Measurements from ENCODE around the gene DDX4. TPM values are rescaled to one million over a fixed set of nuclear protein-coding genes. Genes with fewer than 3 reads are reported as not detected.

DDX4 gene
- total RNA-seq, 3 donors from 2014 or later: not detected

GRCh38 chr5:55855509-55855908 is 117.6 kb downstream of the DDX4 start:
- no peaks in the 10 kb centered on the region for H3K4me1 ChIP-seq (ENCODE audit: low read depth)
- H3K9me3 ChIP-seq: no peaks in the 10 kb centered on the region
- ATAC-seq: no peak
- no peaks in the 10 kb centered on the region for H3K36me3 ChIP-seq (ENCODE audit: low read depth)
- no peak for DNase-seq
- TF ChIP-seq CTCF (IDR thresholded peaks at IDR 0.05): no peak
- intact Hi-C loops (cut with DNase I, micrococcal nuclease): no loop called here
- H3K4me3 ChIP-seq: no peak overlapping the region

- ATAC-seq (peak; percentile 32), DNase-seq (no peak)
- TF ChIP-seq CTCF (IDR thresholded peaks at IDR 0.05): no peak
- Histone ChIP-seq H3K9me3 (no peaks in the 10 kb centered on the region), H3K4me3 (no peak overlapping the region), H3K36me3 (ENCODE audit: low read depth) (no peaks in the 10 kb centered on the region), H3K4me1 (ENCODE audit: low read depth) (no peaks in the 10 kb centered on the region)
- intact Hi-C loops (cut with DNase I, micrococcal nuclease): no loop called here
Observed at GRCh38 chr5:55856516-55857246, 118.8 kb downstream of the DDX4 start.

- Histone ChIP-seq H3K9me3 (no peaks in the 10 kb centered on the region), H3K36me3 (ENCODE audit: low read depth) (no peaks in the 10 kb centered on the region), H3K4me3 (no peak overlapping the region), H3K4me1 (ENCODE audit: low read depth) (no peaks in the 10 kb centered on the region)
- intact Hi-C loops (cut with DNase I, micrococcal nuclease): no loop called here
- DNase-seq: no peak
- TF ChIP-seq CTCF (IDR thresholded peaks at IDR 0.05): no peak
- no peak for ATAC-seq
Observed at GRCh38 chr5:55857247-55857640, 119.4 kb downstream of the DDX4 start.

GRCh38 chr5:55858104-55858503 is 120.2 kb downstream of the DDX4 start:
- intact Hi-C loops (cut with DNase I, micrococcal nuclease): no loop called here
- H3K4me1 ChIP-seq (ENCODE audit: low read depth): no peaks in the 10 kb centered on the region
- no peaks in the 10 kb centered on the region for H3K9me3 ChIP-seq
- DNase-seq (no peak), ATAC-seq (no peak)
- TF ChIP-seq CTCF (IDR thresholded peaks at IDR 0.05): no peak
- no peaks in the 10 kb centered on the region for H3K36me3 ChIP-seq (ENCODE audit: low read depth)
- no peak overlapping the region for H3K4me3 ChIP-seq

GRCh38 chr5:55860288-55860687 is 122.4 kb downstream of the DDX4 start:
- Histone ChIP-seq H3K4me3 (no peak overlapping the region), H3K36me3 (ENCODE audit: low read depth) (no peaks in the 10 kb centered on the region), H3K9me3 (no peaks in the 10 kb centered on the region), H3K4me1 (ENCODE audit: low read depth) (no peaks in the 10 kb centered on the region)
- intact Hi-C loops (cut with DNase I, micrococcal nuclease): no loop called here
- ATAC-seq (no peak), DNase-seq (no peak)
- no peak for TF ChIP-seq CTCF (IDR thresholded peaks at IDR 0.05)

- ATAC-seq: no peak
- Histone ChIP-seq H3K9me3 (no peaks in the 10 kb centered on the region), H3K4me1 (ENCODE audit: low read depth) (no peaks in the 10 kb centered on the region), H3K4me3 (no peak overlapping the region), H3K36me3 (ENCODE audit: low read depth) (no peaks in the 10 kb centered on the region)
- TF ChIP-seq CTCF (IDR thresholded peaks at IDR 0.05): no peak
- no peak for DNase-seq
- intact Hi-C loops (cut with DNase I, micrococcal nuclease): no loop called here
Observed at GRCh38 chr5:55860709-55861108, 122.8 kb downstream of the DDX4 start.

Measured in mucosa of descending colon (tissue), 3 donors.